Left ventricle myocardium superior (tissue), 1 donor: ENCODE results near the gene KCNN1. TPM values are rescaled to one million over a fixed set of nuclear protein-coding genes. Genes with fewer than 3 reads are reported as not detected.

Experiments used
- ATAC-seq: fragments of 200-7000 bp; cut with Tn5 transposase; one replicate; pipeline ENCODE4 v1.9.1; 2020; ENCODE audit warnings: mild to moderate bottlenecking, moderate library complexity
- DNase-seq: peaks from one replicate; pipeline ENCODE4 v3.0.0-alpha.2; 2020
- intact Hi-C: fragments of 100-400 bp; cut with micrococcal nuclease; formaldehyde crosslinking; loops from one replicate; pipeline ENCODE4 v1.11.0; 2022
- total RNA-seq: library from RNA; stranded (reverse); fragmentation: NEBNext Ultra II Directional; extraction: Animal tissue kit (Norgen Biotek cat#: 25700); gene quantifications from one replicate; pipeline ENCODE4 v1.2.1, GENCODE V29; 2021
- donor health status: DM: no; HTN: yes; CAD: no; lungs with severe emphysema.

Gene KCNN1
- total RNA-seq, 1 donor from 2014 or later = not detected

- ATAC-seq = no peak
- no peak for DNase-seq
- intact Hi-C loops = no loop called here
Observed at GRCh38 chr19:17944301-17944700, 22.6 kb upstream of the KCNN1 start.

DNA sequence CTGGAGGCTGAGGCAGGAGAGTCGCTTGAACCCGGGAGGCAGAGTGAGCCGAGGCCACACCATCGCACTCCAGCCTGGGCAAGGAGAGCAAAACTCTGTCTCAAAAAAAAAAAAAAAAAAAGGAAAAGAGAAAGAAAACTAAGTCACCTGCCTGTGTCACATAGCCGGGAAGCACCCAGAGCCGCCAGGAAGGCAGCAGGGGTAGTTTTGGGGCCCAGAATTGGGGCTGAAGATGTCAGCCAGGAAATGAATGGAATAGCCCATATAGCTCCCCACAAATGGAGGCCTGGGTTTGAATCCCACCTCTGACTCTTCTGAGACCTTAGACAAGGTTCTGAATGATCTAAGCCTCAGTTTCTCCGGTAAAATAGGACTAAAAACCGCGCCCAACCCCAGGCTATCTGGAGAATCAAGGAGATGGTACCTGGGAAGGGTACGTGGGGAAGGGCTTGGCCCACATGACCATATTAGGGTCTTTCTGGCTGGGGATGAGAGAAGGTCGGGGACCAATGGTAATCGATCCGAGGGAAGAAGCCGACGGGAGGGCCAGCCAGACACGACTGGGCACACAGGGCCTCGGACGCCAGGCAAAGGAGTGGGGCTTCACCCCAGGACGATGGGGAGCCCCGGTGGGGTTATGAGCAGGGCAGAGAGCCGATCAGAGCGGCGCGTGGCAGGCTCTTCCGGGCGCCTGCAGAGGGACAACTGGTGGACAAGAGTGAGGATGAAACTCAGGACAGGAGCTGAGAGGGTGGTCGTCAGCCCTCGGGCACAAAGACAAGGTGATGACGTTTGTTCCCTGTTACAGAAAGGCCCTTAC is 19.7 kb upstream of the KCNN1 start:
- intact Hi-C loops = no loop called here
- ATAC-seq = peak; percentile 49
- DNase-seq = peak; percentile 46

- intact Hi-C loops = no loop called here
- DNase-seq = peak; percentile 95
- peak; percentile 90 for ATAC-seq
Observed at GRCh38 chr19:17947815-17948513, 18.9 kb upstream of the KCNN1 start.

DNA sequence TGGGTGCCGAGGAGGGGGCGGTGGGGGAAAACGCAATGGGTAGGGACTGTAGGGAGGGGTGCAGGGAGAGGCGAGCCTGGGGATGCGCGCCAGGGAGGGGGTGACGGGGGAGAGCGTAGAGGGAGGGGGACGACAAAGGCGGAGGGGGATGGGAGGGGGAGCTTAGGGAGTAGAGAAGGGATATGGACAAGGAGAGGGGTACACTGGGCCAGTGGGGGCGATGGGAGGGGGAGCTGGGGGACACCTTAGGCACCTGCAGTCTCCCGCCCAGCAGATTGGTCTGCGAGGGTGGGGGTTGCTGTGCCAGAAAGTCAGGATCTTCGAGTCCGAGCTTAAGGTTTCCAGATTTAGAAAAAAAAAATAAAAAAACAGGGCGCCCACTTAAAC is 18.4 kb upstream of the KCNN1 start:
- DNase-seq (no peak), ATAC-seq (no peak)
- intact Hi-C loops = no loop called here

- no peak for ATAC-seq
- intact Hi-C loops = no loop called here
- DNase-seq = no peak
Observed at GRCh38 chr19:17948931-17949930, 17.7 kb upstream of the KCNN1 start.

- DNase-seq (no peak), ATAC-seq (no peak)
- intact Hi-C loops = no loop called here
Observed at GRCh38 chr19:17949956-17950309, 17.0 kb upstream of the KCNN1 start.

GRCh38 chr19:17950310-17951156 is 16.4 kb upstream of the KCNN1 start:
- intact Hi-C loops = no loop called here
- no peak for DNase-seq

DNA sequence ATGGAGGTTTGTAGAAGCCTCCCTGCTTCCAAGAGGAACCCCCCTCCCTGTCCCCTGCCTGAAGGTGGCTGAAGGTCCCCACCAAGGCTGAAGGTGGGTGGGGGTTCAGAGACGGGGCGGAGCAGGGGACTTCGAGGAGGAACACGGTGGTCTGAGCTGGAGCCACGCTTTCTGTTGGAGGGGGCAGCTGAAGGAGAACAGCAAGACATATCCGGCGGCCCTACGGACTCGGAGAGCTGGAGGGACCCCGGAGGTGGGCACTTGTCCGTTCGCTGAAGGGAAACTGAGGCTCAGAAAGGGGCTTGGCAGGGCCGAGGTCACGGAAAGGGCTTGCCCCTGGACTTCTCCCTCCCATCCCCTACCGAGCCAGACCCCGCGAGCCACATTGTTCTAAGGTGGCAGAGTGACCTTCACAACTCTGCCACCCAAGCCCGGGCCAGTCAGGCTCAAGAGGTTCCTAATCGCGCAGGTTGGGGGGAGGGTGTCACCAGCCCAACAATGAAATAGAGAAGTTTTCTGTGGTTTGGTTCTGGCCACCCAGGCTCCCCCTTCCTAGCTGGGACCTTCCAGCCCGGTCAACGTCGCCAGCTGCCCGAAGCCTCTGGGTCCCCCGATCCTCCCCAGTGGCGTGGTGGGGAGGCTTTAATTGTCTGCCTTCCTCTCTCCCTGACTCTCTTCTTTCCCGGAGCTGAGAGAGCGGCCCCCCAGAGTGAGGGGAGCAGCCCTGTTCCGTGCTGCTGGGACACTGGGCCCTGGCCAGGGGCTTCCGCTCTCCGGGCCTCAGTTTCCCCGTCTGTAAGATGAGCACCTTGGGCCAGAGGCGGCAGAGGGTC is 15.5 kb upstream of the KCNN1 start:
- DNase-seq (no peak), ATAC-seq (no peak)
- intact Hi-C loops = no loop called here

More at GRCh38 chr19:17950310-17951156, 16.4 kb upstream of the KCNN1 start:
- ATAC-seq = no peak

DNA sequence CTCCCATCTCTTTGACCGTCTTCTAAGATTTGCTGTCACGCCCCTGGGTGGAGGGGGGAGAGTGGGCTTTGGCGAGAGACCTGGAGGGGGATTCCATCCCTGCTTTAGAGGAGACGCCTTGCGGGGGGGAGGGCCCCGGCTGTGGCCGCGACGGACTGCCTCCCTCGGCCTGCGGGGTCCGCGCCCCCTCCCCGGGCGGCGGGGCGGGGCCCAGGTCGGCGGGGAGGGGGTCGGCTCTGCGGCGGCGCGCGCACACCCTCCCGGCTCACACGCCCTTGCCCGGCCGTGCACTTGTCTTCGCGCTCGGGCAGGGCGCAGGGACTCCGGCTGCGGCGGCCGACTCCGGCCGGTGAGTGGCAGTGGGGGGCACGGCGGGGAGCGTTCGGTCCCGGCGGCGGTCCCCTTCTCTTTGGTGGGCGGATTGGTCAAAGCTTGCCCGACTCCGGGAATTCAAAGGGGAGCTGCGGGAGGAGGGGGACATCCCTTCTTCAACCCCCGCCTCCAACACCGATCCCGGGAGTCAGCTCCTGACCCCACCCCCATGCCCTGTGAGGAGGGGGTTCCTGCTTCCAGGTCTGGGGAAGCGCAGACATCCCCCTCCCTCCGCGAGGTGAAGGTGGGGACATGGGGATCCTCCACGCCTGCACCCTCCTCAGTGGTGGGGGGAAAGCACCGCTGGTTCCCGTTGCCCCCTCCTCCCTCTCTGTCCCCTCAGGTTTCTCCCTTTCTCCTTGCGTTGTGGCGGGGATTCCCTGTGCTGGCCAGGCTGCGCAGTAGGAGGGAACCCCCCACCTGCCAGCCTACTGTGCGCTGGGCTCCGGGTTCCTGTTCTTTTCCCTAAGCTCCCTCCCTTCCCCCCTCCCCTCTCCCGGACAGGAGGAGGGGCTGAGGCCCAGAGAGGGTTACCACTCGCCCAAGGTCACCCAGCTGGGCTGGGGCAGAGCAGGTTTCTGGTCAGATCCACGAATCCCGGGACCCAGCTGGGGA is 14.6 kb upstream of the KCNN1 start:
- ATAC-seq = no peak
- no peak for DNase-seq
- intact Hi-C loops = no loop called here

- DNase-seq (no peak), ATAC-seq (no peak)
- intact Hi-C loops = no loop called here
Observed at GRCh38 chr19:17953316-17953801, 13.5 kb upstream of the KCNN1 start.

DNA sequence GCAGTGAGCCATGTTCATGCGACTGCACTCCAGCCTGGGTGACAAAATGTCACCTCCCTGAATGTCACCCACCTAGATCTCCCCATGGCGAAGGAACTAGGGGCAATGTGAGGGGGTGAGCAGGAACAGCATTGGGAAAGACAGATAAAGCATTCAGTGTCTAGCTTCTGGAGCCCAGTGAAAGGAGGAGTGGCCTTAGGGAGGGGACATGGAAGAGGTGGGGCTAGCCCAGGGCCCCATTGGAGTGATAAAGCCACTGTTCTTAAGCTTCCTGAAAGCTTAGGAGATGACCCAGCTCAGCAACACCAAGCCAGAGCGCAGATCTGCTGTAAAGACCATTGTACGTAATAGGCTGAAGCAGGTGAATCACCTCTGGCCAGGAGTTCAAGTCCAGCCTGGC is 13.0 kb upstream of the KCNN1 start:
- ATAC-seq = no peak
- no peak for DNase-seq
- intact Hi-C loops = no loop called here

- DNase-seq = no peak
- ATAC-seq = no peak
Observed at GRCh38 chr19:17954401-17954800, 12.5 kb upstream of the KCNN1 start.

GRCh38 chr19:17957149-17957849 is 9.6 kb upstream of the KCNN1 start:
- no peak for ATAC-seq
- intact Hi-C loops = no loop called here

More at GRCh38 chr19:17954401-17954800, 12.5 kb upstream of the KCNN1 start:
- intact Hi-C loops = no loop called here

DNA sequence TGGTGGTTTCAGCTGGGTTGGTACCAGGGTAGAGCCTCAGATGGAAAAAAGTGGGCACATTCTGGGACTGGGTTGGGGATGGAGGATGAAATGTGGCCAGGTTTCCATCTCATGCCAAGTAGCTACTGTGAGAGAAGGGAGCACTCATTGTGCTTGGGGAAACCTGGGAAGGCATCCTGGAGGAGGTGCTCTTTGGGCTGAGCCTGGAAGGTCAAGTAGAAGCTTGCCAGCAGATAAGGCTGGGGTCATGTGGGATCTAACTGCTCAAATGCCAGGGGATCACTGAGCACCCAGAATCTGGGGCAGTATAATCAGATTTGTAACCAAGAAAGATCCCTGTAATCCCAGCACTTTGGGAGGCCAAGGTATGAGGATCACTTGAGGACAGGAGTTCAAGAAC is 9.0 kb upstream of the KCNN1 start:
- intact Hi-C loops = no loop called here
- ATAC-seq = no peak
- no peak for DNase-seq

More at GRCh38 chr19:17957149-17957849, 9.6 kb upstream of the KCNN1 start:
- DNase-seq = no peak

- ATAC-seq (no peak), DNase-seq (no peak)
- intact Hi-C loops = no loop called here
Observed at GRCh38 chr19:17963936-17964691, 2.8 kb upstream of the KCNN1 start.
